HG03575 (cell line): Measurements from ENCODE around the gene RREB1.

Experiments
- ATAC-seq: cut with Tn5 transposase; IDR thresholded peaks from one replicate; pipeline ENCODE4 v1.9.1; 2021; ENCODE audit not compliant: unreplicated experiment, insufficient number of reproducible peaks, low FRiP score; ENCODE audit errors: extremely low read depth

Gene RREB1

GRCh38 chr6:7088076-7088742, 19.6 kb upstream of the RREB1 start:
- no peak for ATAC-seq

- no peak for ATAC-seq
These were observed 8.8 kb upstream of the RREB1 start for GRCh38 chr6:7098993-7099392.

- ATAC-seq = no peak
These were observed 7.5 kb upstream of the RREB1 start for GRCh38 chr6:7100072-7100752.

GRCh38 chr6:7100753-7101081, 7.0 kb upstream of the RREB1 start:
- no peak for ATAC-seq

DNA sequence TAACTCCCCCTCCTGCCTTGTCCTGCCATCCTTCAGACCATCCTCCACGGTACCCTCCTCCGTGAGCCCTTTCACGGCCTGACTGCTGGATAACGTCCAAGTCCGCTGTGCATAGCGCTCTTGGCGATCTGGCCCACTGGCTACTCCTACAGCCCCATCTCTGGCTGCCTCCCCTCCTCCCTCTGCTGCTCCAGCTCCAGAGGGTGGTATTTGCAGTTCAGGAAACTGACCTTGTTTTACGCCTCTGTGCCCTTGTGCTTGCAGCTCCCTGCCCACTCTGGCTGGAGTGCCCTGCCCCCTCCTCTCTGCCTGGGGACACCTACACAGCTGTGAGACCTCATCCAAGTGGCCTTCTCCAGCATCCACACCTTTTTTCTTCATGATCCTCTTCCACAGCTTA, 6.5 kb upstream of the RREB1 start:
- ATAC-seq = no peak

- ATAC-seq = no peak
These were observed 3.0 kb upstream of the RREB1 start for GRCh38 chr6:7104752-7105151.

DNA sequence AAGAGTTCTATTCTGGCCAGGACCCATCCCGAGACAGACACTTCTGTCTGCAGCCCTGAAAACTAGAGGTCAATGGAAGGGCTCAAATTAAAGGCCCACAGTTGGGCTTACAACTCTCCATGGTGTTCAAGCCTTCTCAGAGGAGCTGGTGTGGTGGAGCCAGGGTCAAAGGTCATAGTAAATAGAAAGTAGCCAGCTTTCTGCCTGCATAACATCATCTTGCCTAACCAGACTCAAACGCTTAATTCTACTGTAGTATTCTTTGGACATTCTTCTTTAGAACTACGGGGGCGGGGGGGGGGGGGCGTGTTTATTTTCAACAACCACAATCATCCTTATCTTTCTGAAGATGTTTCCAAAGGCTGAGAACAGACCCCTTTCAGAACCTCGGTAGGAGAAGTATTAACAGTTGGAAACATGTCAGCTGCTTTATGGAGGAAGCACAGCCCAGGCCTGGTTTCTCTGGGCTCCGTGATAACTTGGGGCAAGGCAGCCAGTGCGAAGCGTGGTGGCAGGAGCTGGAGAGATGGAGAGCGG, 1.5 kb upstream of the RREB1 start:
- no peak for ATAC-seq

DNA sequence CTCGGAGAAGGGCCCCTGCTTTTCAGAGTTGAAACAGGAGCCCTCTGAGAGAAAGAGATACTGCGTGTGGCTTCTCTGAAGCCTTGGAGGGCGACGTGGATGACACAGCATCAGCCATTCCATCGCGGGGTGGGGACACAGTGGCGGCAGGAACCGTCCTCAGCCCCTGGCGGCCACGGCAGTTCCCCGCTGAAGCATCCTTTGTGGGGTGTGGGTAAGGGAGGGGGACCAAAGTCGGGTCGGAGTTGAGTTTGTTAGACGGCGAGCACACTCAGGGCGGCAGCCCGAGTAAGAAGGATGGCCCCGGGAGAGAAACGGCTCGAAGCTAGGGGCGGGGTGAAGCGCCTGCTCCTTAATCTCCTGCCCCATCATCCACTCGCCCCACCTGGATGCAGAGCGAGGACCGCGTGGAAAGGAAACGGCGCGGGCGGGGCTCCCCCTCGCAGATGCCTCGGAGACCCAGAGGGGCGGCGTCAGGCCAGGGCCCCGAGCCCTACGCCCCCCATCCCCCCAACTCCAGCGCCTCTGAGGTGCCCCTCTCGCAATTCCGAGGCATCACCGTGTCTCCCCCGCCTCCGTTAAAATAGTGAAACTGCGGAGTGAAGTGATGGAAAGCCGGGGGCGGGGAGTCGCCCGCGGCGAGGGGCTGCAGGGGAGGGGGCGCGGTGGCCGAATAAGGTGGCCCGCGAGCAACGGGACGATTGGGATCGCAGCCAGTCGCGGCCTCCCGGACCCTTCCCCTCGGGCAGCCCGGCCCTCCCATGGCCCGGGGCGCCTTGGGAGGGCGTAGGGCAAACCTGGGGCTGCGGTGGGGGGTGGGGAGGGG, 796 bp upstream of the RREB1 start:
- ATAC-seq = no peak

GRCh38 chr6:7108196-7108963, 619 bp downstream of the RREB1 start:
- no peak for ATAC-seq

DNA sequence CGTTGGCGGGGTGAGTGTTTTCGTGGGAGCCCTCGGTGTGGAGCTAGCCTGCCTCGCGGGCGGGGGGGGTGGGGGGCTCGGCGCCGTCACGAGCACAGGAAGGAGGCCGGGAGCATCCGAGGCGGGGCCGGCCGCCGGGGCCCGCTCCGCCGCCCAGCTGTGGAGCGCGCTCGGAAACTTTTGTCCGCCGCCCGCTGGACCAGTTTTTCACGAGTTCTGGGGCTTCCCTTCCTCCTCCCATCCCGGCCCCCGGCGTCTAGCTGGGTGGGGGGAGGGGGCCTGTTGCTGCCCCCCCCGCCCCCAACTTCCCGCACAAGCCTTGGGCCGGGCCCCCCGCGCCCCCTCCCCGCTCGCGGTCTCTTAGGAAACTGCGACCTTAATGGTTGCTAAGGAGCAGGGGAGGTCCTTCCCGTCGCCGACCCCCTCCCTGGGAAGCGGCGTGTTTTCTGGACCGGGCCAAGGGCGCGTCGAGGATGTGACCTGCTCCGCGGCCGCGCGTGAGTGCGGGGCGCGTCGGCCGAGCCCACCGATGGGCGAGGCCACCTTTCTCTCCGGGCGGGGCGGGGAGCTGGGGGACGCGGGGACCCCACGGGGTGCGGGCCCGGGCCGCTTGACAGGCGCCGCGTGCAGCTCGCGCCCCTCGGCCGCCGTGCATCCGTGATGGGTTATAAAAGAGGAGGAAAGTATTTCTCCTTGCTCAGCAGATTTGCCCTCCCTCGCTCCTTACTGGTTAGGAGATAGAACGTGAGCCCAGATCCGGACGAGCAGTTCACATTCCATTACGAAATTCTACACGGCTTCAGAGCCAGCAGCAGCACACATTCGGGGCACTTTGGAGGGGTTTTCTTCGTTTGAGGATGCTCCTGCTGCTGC, 1.4 kb downstream of the RREB1 start:
- no peak for ATAC-seq

- ATAC-seq = no peak
These were observed 2.5 kb downstream of the RREB1 start for GRCh38 chr6:7110092-7110792.

GRCh38 chr6:7111095-7111690, 3.4 kb downstream of the RREB1 start:
- ATAC-seq = no peak

DNA sequence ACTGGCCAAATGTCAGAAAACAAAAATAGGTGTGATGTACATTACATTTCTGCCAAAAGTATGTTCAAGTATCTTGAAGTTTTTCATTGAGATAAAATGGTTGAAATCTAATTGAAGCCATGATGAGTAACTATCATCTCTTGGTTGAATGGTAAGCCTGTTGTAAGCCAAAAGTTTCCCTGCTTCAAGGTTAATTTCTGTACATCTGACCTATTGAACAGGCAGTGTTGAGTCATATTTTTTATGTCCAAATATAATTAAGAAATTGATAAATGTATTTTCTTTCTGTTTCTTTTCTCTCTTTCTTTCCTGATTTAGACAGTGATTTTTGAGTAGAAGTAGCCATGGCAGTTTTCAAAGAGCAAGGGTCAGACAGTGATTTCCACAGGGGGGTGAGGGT, 4.4 kb downstream of the RREB1 start:
- no peak for ATAC-seq

DNA sequence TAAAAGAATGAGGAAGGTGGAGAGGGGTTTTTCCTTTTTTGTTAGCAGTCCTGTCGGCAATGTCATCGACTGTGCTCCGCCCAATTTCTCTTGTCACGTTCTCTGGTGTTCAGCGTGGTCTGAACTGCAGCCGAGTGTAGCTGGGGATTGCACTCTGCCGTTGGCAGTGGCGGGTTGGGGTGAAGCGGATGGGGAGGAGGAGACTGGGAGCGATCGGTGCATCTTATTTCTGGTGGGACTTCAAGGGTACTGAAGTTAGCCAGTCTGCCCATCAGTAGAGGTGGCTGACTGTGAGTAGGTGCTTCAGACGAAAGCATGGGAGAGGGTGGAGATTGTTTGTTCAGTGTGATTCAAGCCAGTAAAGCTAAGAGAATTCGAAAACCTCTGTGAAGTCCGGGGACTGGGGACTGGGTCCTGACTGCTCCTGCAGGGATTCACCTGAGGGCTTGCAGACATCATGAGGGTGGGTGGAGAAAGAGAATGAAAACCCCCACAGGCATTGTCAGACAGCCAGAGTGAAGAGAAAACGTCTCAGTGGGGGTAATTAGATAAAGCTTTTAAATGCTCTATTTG, 5.1 kb downstream of the RREB1 start:
- ATAC-seq = no peak

- no peak for ATAC-seq
These were observed 7.1 kb downstream of the RREB1 start for GRCh38 chr6:7114744-7115458.

DNA sequence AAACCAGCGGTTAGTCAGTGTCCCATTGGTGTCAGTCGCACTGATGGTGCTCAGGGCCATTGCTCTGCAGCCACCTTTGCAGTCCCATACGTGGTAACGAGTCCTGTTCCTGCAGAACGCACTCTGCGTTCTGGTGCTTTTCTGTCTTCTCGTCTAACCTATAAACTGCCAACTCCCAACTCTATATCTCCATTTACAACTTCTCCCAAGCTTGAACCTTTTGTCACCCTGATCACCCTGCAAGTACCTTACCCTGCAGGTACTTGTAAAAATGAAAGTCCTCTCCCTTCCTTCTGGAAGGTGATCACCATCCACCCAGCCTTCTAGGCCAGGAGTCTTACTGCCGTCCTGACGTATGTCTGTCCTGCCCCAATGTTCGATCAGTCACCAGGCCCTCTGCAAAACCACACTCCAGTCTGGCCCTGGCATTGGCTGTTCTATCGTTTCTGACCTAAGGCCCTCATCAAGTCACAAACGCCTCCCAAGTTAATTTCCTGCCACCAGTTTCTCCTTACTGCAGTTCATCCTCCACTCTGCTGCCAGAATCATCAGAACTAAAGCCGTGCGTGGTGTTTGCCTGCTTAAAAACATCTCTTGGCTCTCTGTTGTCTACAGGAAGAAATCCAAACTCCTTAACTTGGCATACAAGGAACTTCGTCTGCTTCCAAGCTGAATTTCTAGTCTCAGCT, 7.9 kb downstream of the RREB1 start:
- ATAC-seq = no peak
